NT2/D1 (cell line): Measurements from ENCODE around the gene DPH7.

Experiments used
- YY1 ChIP-seq: IDR thresholded peaks from 2 replicates; pipeline ENCODE4 v1.6.1; 2011; ENCODE audit not compliant: insufficient read length, insufficient read depth
- ZNF274 ChIP-seq: IDR thresholded peaks from 2 replicates; pipeline ENCODE4 v1.6.1; 2011; ENCODE audit warnings: mild to moderate bottlenecking, low read depth, low read length

GRCh38 chr9:137521405-137521985, 57.2 kb downstream of the DPH7 start:
- TF ChIP-seq ZNF274 = no peak
- TF ChIP-seq YY1 = no peak
